Umbilical cord (tissue), 2 donors: ENCODE data around the gene WDPCP. TPM values are rescaled to one million over a fixed set of nuclear protein-coding genes. Genes with fewer than 3 reads are reported as not detected.
"Not testable (repeated sequence)": the region's sequence is repeated elsewhere in the genome, so short reads cannot be mapped to it uniquely, and the experiment has no call there.

ENCODE experiments used
- DNase-seq: peaks from one replicate; pipeline ENCODE4 v3.0.0-alpha.2; 2015; ENCODE audit warnings: low spot score
- total RNA-seq: library from RNA; depleted of rRNA; stranded (reverse); fragments of >200 nt; gene quantifications from one replicate; pipeline ENCODE4 v1.2.3, GENCODE V29; 2014; ENCODE audit warnings: low replicate concordance; ENCODE audit not compliant: insufficient read depth

The WDPCP gene
- total RNA-seq, 1 donor from 2014 or later, result 31.1 TPM

DNA sequence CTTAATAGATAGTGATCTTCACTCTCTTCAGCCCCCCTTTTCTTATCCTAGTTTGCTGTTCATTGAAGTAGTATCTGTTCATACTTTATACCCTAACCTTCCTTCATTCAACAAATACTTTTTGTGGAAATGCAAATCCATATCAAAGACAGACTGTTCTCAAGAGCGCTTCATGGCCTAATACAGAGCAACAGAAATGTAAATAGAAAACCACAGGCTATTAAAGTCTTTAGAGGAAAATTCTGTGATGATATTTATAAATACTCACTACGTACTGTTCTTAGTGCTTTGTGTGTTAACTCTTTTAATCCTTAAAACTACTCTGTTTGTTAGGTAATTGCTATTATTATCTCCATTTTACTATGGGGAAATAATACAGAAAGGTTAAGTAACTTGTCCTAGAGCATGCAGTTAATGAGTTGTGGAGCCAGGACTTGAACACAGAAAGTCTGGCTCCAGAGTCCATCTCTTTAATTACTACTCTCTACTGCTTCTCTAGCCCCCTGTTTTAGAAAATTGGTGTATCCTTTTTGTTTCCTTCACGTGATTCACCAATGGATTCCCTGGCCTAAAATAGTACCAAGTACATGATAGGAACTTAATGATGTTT lies 3.4 kb upstream of the WDPCP start:
- DNase-seq, result no peak

DNA sequence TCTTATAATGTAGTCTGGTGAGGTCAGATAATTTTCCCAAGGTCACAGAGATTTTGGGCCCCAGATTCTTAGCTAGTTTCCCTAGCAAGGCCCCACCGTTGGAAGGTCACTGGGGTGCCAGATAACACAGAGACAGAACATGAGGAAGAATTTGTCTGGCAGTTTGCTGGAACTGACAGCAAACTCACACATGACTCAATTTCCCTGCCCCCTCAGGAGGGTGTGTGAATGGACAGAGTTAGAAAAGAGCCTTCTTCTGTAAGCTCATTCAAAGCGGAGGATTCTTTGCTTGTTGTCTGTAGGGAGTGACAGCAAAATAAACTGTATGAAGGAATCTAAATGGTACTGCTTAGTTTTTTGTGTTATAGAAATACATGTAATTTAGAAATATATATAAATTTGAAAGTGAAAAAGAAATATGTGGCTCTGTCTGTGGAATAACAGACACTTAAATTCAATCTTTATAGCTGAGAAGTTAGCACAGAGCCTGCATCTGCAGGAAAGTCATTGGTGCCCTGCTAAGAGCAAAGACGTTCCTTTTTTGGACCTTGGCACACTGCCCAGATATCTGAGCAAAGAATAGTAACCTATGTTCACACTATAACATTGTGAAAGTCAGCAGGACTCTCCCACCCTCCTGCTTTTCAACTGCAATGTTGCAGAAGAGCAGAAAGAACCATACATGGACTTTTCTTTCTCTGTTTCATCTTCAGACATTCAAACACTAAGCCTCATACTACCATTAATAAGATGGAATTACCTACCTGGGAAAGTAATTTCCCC lies 2.5 kb upstream of the WDPCP start:
- peak; percentile 14 for DNase-seq

DNA sequence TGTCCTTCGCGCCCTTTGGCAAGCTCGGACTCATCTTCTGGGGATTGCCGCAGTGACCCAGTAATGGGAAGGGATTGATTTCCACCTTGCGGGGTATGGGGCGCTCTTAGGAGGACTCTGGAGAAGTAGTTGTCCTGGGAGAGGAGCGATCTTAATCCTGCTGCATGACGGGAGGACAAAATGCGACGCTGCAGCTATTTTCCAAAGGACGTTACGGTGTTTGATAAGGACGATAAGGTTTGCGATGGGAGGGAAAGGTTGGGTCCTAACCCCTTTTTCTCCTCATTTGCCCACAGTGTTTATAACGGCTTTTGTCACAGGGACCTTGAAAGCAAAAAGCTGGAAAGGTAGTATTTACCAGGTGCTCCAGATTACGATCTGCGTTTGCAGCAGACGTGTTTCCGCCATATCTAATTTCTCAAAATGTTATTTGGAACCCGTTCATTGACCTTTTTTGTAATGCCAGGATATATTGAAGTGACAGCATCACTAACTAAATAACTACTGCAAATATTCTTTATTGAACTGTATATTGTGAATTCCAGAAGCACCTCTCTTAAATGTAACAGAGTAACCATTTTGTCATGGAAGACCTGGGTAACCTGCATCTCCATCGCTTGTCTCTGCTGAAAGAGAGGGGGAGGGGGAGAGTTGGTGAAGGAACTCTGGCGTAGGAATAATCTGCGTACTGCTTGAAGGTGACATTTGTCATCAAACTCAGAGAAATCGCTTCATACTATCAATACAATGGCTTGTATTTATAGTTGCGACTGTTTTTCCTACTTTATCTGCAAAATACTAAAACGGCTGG lies 1.1 kb upstream of the WDPCP start:
- DNase-seq, result no peak

- peak; percentile 5 for DNase-seq
These were observed 378 bp downstream of the WDPCP start for GRCh38 chr2:63587814-63588384.

GRCh38 chr2:63582873-63583272 lies 5.4 kb downstream of the WDPCP start:
- no peak for DNase-seq

- DNase-seq, result peak; percentile 10
These were observed 6.8 kb downstream of the WDPCP start for GRCh38 chr2:63581298-63581961.

GRCh38 chr2:63580651-63581297 lies 7.5 kb downstream of the WDPCP start:
- DNase-seq, result no peak

DNA sequence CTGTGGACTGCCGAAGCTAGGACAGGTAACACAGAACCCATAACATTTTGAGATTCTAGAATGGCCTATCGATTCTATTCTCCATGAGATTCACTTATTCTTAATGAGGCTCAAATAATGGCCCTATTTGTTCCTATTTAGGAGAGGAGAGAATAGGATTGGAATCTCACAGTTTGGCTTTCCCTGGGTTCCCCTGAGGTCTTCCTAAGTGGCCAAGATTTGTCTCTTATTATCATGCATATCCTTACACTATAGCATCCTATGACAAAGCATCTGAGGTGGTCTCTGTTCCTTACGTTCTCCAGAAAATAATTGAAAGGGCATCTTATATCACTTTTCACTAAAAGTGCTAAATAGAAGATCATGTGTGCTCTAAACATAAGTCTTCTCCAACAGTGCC lies 9.5 kb downstream of the WDPCP start:
- no peak for DNase-seq

DNA sequence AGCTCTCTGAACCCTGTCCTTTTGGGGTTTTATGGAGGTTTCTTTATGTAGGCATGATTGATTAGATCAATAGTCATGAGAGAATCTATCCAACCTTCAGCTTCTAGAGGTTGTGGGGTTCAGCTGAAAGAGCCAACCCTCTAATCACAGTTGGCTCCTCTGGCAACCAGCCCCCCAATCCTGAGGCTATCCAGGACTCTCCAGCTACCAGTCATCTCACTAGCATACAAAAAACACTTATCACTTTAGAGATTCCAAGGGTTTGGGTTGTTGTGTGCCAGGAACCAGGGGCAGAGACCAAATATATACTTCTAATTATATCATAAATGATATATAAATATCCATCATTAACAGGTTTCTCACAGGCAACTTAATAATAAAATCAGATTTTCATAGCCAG lies 11.7 kb downstream of the WDPCP start:
- DNase-seq, result no peak

DNA sequence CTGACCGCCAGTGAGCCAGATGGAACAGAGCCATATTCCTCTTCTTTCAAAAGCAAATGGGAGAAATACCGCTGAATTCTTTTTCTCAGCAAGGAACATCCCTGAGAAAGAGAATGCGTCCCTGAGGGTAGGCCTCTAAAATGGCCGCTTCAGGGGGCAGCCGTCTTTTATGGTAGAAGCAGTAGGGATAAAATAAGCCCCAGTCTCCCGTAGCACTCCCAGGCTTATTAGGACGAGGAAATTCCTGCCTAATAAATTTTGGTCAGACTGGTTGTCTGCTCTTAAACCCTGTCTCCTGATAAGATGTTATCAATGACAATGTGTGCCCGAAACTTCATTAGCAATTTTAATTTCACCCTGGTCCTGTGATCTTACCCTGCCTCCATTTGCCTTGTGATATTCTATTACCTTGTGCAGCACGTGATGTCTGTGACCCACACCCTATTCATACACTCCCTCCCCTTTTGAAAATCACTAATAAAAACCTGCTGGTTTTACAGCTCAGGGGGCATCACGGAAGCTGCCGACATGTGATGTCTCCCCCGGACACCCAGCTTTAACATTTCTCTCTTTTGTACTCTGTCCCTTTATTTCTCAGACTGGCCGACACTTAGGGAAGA lies 14.4 kb downstream of the WDPCP start:
- DNase-seq, result not testable (repeated sequence)

GRCh38 chr2:63573026-63573425 lies 15.3 kb downstream of the WDPCP start:
- not testable (repeated sequence) for DNase-seq

GRCh38 chr2:63572001-63572400 lies 16.3 kb downstream of the WDPCP start:
- no peak for DNase-seq

DNA sequence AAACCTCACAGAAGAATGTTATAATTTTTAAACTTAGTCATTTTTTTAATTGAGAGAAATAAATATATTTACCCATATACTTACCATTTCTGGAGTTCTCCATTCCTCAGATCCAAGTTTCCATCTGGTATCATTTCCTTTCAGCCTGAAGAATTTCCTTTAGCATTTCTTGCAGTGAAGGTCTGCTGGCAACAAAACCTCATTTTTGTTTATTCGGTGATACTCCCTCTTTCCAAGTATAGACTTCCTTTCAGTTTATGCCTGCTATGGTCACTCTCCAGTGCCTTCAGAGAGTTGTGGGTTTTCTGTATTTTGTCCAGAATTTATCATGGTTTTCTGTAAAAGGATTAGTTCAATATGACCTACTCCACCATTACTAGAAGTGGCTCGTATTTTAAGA lies 17.0 kb downstream of the WDPCP start:
- DNase-seq, result no peak

DNA sequence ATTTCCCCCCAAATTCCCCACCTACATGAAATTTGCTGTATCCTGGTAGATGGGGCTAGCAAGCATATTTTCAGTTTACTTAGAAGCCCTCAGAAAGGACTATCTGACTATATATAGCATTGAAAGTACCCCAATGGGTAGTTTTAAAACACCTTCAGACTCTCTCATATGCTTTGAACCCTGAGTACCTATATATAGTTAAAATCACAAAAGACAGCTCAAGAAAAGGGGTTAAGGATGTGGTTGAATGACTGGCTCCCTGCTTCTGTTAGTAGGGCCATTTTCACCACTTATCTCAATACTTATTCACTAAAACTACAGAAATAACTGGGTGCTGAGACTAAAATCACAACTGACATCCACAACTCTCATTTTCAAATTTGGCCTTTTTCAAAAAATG lies 18.5 kb downstream of the WDPCP start:
- no peak for DNase-seq

GRCh38 chr2:63562751-63563150 lies 25.5 kb downstream of the WDPCP start:
- DNase-seq, result no peak

GRCh38 chr2:63558922-63559321 lies 29.4 kb downstream of the WDPCP start:
- not testable (repeated sequence) for DNase-seq

DNA sequence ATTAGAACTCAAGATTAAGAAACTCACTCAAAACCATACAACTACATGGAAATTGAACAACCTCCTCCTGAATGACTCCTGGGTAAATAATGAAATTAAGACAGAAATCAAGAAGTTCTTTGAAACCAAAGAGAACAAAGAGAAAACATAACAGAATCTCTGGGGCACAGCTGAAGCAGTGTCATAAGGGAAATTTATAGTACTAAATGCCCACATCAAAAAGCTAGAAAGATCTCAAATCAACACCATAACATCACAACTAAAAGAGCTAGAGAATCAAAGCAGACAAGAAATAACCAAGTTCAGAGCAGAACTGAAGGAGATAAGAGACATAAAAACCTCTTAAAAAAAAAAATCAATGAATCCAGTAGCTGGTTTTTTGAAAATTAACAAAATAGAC lies 30.5 kb downstream of the WDPCP start:
- DNase-seq, result not testable (repeated sequence)

GRCh38 chr2:63555931-63556330 lies 32.3 kb downstream of the WDPCP start:
- no peak for DNase-seq

- DNase-seq, result no peak
These were observed 33.0 kb downstream of the WDPCP start for GRCh38 chr2:63555299-63555698.

DNA sequence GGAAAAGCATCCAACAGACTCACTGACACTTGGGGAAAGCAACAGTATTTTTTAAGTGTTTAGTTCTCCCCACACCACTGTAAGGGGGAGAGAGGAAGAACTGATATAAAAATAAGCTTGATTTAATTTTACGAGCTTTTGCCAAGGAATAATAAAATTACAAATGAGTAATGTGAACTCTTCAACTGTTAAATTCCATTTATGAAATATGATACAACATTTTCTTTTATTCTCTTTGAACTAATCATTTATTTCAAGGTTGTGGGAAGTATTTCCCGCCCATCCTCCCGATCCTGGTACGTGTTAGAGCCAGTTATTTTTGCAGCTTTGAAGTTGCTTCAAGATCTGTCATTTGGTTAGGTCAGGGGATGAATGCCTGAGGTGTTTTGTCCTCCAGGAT lies 35.2 kb downstream of the WDPCP start:
- DNase-seq, result no peak

DNA sequence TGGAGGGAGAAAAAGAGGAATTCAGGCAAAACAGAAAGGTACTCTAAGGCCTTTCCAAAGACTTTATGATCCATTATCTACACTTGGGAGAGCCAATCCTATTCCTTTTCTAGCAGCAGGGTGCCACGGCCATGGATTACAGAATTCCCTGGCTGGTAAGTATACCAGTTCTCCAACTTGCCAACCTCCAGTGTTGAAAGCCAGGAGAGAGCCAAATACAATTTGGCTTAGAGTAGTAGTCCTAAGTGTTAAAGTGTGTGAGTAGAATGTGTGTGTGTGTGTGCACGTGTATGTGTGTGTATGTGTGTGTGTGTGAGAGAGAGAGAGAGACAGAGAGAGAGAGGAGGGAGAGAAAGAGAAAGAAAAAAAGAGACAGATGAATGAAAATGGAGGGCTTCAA lies 43.3 kb downstream of the WDPCP start:
- DNase-seq, result no peak
